Measurements from ENCODE around the gene SMARCD3. TPM values are rescaled to one million over a fixed set of nuclear protein-coding genes. Genes with fewer than 3 reads are reported as not detected.

SMARCD3 gene
- total and polyA plus RNA-seq, 2 donors from 2014 or later = 46.4 to 52.5 TPM

DNA sequence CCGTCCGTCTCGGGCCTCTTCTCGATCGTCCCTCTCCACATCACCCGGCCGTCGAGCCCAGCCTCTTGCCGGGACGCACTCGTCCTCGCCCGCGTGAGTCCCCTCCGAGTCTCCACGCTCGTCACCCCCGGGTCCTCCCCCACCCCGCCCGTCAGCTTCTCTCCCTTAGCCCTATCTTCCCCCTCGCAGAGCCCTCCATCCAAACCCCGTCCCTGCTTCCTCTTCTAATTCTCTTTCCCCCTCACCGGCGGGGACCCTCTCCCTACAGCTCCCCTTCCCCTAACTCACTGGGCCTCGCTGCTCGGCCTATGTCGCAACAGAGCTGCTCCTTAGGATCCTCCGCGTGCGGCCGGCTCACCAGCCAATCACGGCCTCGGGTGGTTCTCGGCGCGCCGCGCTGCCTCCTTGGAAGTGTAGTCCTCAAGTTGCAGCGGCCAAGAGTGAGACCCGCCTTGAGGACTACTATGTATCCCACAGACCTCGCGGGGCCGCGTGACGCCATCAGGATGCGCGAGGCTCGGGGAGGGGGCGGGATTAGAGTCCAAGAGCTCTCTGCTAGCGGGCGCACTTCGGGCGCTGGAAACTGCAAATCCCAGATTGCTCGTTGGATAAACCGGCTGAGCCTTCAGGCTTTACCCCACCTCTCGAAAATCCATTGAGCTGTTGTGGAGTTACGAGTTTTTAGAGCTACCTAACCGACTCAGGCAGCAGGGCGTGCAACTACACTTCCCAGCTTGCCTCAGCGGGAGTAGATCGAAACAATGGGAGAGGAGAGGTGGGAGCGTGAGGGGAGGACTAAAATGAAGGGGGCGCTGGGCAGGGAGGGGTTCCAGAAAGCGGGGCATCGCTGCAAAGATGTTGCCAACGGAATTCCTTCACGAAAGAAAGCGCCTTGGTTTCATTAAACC is 21.4 kb downstream of the SMARCD3 start, which contains the start of gene ABCF2:
Gene ABCF2, minus strand, starts transcription at position 331 of the 908 bp plus-strand sequence. CDS start 747 bp downstream, outside the sequence.
- DNase-seq (peak; percentile 100), FAIRE-seq (peak; percentile 82)
- H3K27ac ChIP-seq (ENCODE audit: low read depth in 2 of 2, low read length in 2 of 2) = peak within 1 kb of the TSS; percentile 47 to 73
- peaks cover 2 to 21% (median 20%) of the 10 kb centered on the region in 3 donors for H3K36me3 ChIP-seq (ENCODE audit: control insufficient read depth in 2 of 3, insufficient read depth in 3 of 3, low read length in 3 of 3)
- peak within 1 kb of the TSS; percentile 72 to 86 (median 82) for H3K9ac ChIP-seq (ENCODE audit: low read length in 3 of 3)
- H3K4me1 ChIP-seq (ENCODE audit: control insufficient read depth in 2 of 3, insufficient read depth in 2 of 3, low read depth in 1 of 3, low read length in 3 of 3) = peaks cover 2 to 15% (median 13%) of the 10 kb centered on the region in 3 donors
- TF ChIP-seq, protein P1, sequence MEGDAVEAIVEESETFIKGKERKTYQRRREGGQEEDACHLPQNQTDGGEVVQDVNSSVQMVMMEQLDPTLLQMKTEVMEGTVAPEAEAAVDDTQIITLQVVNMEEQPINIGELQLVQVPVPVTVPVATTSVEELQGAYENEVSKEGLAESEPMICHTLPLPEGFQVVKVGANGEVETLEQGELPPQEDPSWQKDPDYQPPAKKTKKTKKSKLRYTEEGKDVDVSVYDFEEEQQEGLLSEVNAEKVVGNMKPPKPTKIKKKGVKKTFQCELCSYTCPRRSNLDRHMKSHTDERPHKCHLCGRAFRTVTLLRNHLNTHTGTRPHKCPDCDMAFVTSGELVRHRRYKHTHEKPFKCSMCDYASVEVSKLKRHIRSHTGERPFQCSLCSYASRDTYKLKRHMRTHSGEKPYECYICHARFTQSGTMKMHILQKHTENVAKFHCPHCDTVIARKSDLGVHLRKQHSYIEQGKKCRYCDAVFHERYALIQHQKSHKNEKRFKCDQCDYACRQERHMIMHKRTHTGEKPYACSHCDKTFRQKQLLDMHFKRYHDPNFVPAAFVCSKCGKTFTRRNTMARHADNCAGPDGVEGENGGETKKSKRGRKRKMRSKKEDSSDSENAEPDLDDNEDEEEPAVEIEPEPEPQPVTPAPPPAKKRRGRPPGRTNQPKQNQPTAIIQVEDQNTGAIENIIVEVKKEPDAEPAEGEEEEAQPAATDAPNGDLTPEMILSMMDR (IDR thresholded peaks at IDR 0.05; ENCODE audit: borderline replicate concordance, extremely low read depth, insufficient read depth) = no peak
- peak within 1 kb of the TSS; percentile 82 to 93 (median 89) for H3K4me3 ChIP-seq (ENCODE audit: low read length in 3 of 3)
- intact Hi-C loops (cut with DNase I) = no loop called here
- H3K27me3 ChIP-seq (ENCODE audit: control insufficient read depth, insufficient read depth, low read length) = no peaks in the 10 kb centered on the region
- no peaks in the 10 kb centered on the region for H3K9me3 ChIP-seq (ENCODE audit: control insufficient read depth in 2 of 3, insufficient read depth in 1 of 3, low read length in 3 of 3)

DNA sequence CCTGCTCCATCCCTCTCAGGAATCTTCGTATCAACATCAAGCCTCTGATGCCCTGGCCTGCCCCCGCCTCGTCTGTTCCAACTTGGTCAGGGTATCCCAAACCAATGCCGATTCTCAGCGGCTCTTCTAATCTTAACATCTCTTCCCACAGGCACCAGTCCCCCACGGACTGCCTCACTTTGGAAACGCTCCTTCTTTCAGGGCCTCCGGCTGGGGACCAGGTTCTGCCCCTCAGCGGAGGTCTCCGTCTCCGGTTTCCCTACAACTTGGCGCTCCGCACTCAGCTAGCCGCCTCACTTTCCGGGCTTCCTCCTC is 22.0 kb downstream of the SMARCD3 start:
- DNase-seq = no peak

DNA sequence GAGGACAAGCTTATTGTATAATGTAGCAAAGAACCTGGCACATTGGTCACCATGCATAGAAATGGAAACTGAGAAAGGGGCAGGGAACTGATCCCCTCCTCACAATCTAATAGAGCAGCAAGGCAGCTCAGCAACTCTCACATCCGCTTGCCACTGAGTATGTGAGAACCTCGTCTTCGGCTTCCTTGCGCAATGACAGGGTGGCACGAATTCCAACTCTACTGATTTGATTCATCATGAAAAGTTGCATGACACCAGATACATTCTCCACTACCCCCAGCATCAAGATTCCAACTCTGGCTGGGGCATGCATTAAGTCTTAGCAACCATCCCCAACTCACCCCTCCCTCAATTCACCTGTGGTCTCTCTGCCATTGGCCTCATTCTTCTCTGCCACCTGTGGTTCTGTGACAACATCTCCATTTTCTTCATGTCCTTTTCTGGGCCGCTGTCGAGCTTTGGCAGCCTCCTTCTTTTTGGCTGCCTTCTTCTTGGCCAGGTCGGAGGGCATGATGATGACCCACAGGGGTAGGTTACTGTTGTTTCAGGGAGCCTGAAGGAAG is 22.5 kb downstream of the SMARCD3 start:
- no peak for FAIRE-seq
- Histone ChIP-seq H3K27ac (ENCODE audit: low read depth in 2 of 2, low read length in 2 of 2) (no peak overlapping the region), H3K27me3 (ENCODE audit: control insufficient read depth, insufficient read depth, low read length) (no peaks in the 10 kb centered on the region), H3K36me3 (ENCODE audit: control insufficient read depth in 2 of 3, insufficient read depth in 3 of 3, low read length in 3 of 3) (peaks cover 6 to 26% (median 25%) of the 10 kb centered on the region in 3 donors), H3K4me3 (ENCODE audit: low read length in 3 of 3) (peak overlapping the region; percentile 82 to 93 (median 89)), H3K9ac (ENCODE audit: low read length in 3 of 3) (peak overlapping the region; percentile 53 to 72 (median 69)), H3K4me1 (ENCODE audit: control insufficient read depth in 2 of 3, insufficient read depth in 2 of 3, low read depth in 1 of 3, low read length in 3 of 3) (peaks cover 2 to 13% (median 7%) of the 10 kb centered on the region in 3 donors), H3K9me3 (ENCODE audit: control insufficient read depth in 2 of 3, insufficient read depth in 1 of 3, low read length in 3 of 3) (no peaks in the 10 kb centered on the region)
- intact Hi-C loops (cut with DNase I) = no loop called here
- TF ChIP-seq, protein P1 (IDR thresholded peaks at IDR 0.05; ENCODE audit: borderline replicate concordance, extremely low read depth, insufficient read depth) = no peak
- DNase-seq = no peak

More for the DNA sequence above, 22.0 kb downstream of the SMARCD3 start:
- Histone ChIP-seq H3K36me3 (ENCODE audit: control insufficient read depth in 2 of 3, insufficient read depth in 3 of 3, low read length in 3 of 3) (peaks cover 6 to 24% (median 23%) of the 10 kb centered on the region in 3 donors), H3K4me1 (ENCODE audit: control insufficient read depth in 2 of 3, insufficient read depth in 2 of 3, low read depth in 1 of 3, low read length in 3 of 3) (peaks cover 2 to 13% (median 11%) of the 10 kb centered on the region in 3 donors), H3K9ac (ENCODE audit: low read length in 3 of 3) (peak overlapping the region; percentile 53 to 72 (median 69)), H3K27me3 (ENCODE audit: control insufficient read depth, insufficient read depth, low read length) (no peaks in the 10 kb centered on the region), H3K4me3 (ENCODE audit: low read length in 3 of 3) (peak overlapping the region; percentile 82 to 93 (median 89)), H3K27ac (ENCODE audit: low read depth in 2 of 2, low read length in 2 of 2) (peak overlapping the region in 1 of 2 donors; percentile 47), H3K9me3 (ENCODE audit: control insufficient read depth in 2 of 3, insufficient read depth in 1 of 3, low read length in 3 of 3) (no peaks in the 10 kb centered on the region)
- intact Hi-C loops (cut with DNase I) = no loop called here
- TF ChIP-seq, protein P1 (IDR thresholded peaks at IDR 0.05; ENCODE audit: borderline replicate concordance, extremely low read depth, insufficient read depth) = no peak
- FAIRE-seq = no peak

All from kidney (tissue), 14 donors.